ENCODE data around the gene RAP1A. TPM values are rescaled to one million over a fixed set of nuclear protein-coding genes. Genes with fewer than 3 reads are reported as not detected.
A peak's percentile ranks its signal among the peaks of the same experiment; 100 is the strongest.

The RAP1A gene
- total RNA-seq, 1 experiment from 2014 or later: 25.4 TPM

GRCh38 chr1:111756124-111756513 lies 136.5 kb downstream of the RAP1A start:
- TF ChIP-seq SMAD4 (CRISPR knock-in tag; IDR thresholded peaks at IDR 0.05): no peak
- no peak for TF ChIP-seq ATF2 (CRISPR knock-in tag; IDR thresholded peaks at IDR 0.05; ENCODE audit: borderline replicate concordance, low read depth)
- TF ChIP-seq CBFB (CRISPR knock-in tag; IDR thresholded peaks at IDR 0.05; ENCODE audit: low read depth): no peak
- no peak for TF ChIP-seq IRF1 (CRISPR knock-in tag; IDR thresholded peaks at IDR 0.05)
- no peak for TF ChIP-seq AR (CRISPR knock-in tag; IDR thresholded peaks at IDR 0.05)
- TF ChIP-seq GTF2I (CRISPR knock-in tag; conservative IDR thresholded peaks at IDR 0.05): no peak
- no peak for TF ChIP-seq HMGXB4 (CRISPR knock-in tag; IDR thresholded peaks at IDR 0.05)
- no peak for TF ChIP-seq ZNF512 (CRISPR knock-in tag; IDR thresholded peaks at IDR 0.05; ENCODE audit: borderline replicate concordance)
- TF ChIP-seq MYBL2 (CRISPR knock-in tag; IDR thresholded peaks at IDR 0.05): no peak
- no peak for TF ChIP-seq ZNF121 (CRISPR knock-in tag; IDR thresholded peaks at IDR 0.05)
- TF ChIP-seq ZMAT4 (CRISPR knock-in tag; IDR thresholded peaks at IDR 0.05): no peak
- no peak for TF ChIP-seq ZNF671 (CRISPR knock-in tag; IDR thresholded peaks at IDR 0.05)
- no peak for TF ChIP-seq NR3C1 (CRISPR knock-in tag; conservative IDR thresholded peaks at IDR 0.05; ENCODE audit: low read depth)
- ATAC-seq: peak; percentile 3
- ChIA-PET CTCF (interaction anchor here (0.6 to 2.9 kb wide), 8 partner anchors 11 to 274 kb away, joined by 3 to 16 read pairs (median 5); no protein-coding TSS in a partner anchor), POLR2A (interaction anchor here (1.9 to 2.1 kb wide), 2 partner anchors 17 to 41 kb away, joined by 4 to 6 read pairs; partner anchors contain the start of gene INKA2)
- Mint-ChIP-seq H3K27ac (0 out of 2 replicates have a peak overlapping the region, but pooled peaks have one; percentile 15), H3K9me3 (no peaks in the 10 kb centered on the region), H3K4me1 (peaks cover 19% of the 10 kb centered on the region), H3K36me3 (peaks cover 22% of the 10 kb centered on the region), H3K27me3 (ENCODE audit: low read depth) (peaks cover 7% of the 10 kb centered on the region), H3K4me3 (peak overlapping the region; percentile 97)
- DNase-seq (ENCODE audit: low spot score): no peak

- Mint-ChIP-seq H3K4me3 (peak overlapping the region; percentile 32), H3K9me3 (no peaks in the 10 kb centered on the region), H3K27me3 (ENCODE audit: low read depth) (no peaks in the 10 kb centered on the region; the same call in 1 of the 2 replicates), H3K4me1 (peaks cover 19% of the 10 kb centered on the region), H3K27ac (peak overlapping the region; percentile 66; the same call in 1 of the 2 replicates), H3K36me3 (peaks cover 40% of the 10 kb centered on the region)
- no peak for DNase-seq (ENCODE audit: low spot score)
- CTCF ChIA-PET: interaction anchor here (0.6 to 2.4 kb wide), 4 partner anchors 9 to 250 kb away, joined by 3 to 8 read pairs (median 4); no protein-coding TSS in a partner anchor
- POLR2A ChIA-PET: interaction anchor here (0.7 kb wide), 1 partner anchor 564 kb away, joined by 3 read pairs; no protein-coding TSS in a partner anchor
- ATAC-seq: no peak
- TF ChIP-seq OVOL2 (CRISPR knock-in tag; IDR thresholded peaks at IDR 0.05; ENCODE audit: borderline replicate concordance): no peak
- no peak for TF ChIP-seq MLX (CRISPR knock-in tag; IDR thresholded peaks at IDR 0.05)
- TF ChIP-seq MXD4 (CRISPR knock-in tag; IDR thresholded peaks at IDR 0.05; ENCODE audit: borderline replicate concordance): no peak
- TF ChIP-seq E2F5 (CRISPR knock-in tag; IDR thresholded peaks at IDR 0.05): no peak
- no peak for TF ChIP-seq PREB (CRISPR knock-in tag; IDR thresholded peaks at IDR 0.05; ENCODE audit: borderline replicate concordance)
- TF ChIP-seq EMX1 (CRISPR knock-in tag; IDR thresholded peaks at IDR 0.05): no peak
- TF ChIP-seq STAT6 (CRISPR knock-in tag; conservative IDR thresholded peaks at IDR 0.05; ENCODE audit: low read depth): no peak
- no peak for TF ChIP-seq GTF2I (CRISPR knock-in tag; conservative IDR thresholded peaks at IDR 0.05)
These were observed 138.8 kb downstream of the RAP1A start for GRCh38 chr1:111758373-111758772.
